Stimulated activated naive CD4-positive, alpha-beta T cell (primary cell): Measurements from ENCODE around the gene GAGE10.
"Not testable (repeated sequence)": the region's sequence is repeated elsewhere in the genome, so short reads cannot be mapped to it uniquely, and the experiment has no call there.

Source experiments
- DNase-seq, 6 experiments: peaks; one replicate each; lab custom pipeline; 2025; lab: John Stamatoyannopoulos, UW

Gene GAGE10

DNA sequence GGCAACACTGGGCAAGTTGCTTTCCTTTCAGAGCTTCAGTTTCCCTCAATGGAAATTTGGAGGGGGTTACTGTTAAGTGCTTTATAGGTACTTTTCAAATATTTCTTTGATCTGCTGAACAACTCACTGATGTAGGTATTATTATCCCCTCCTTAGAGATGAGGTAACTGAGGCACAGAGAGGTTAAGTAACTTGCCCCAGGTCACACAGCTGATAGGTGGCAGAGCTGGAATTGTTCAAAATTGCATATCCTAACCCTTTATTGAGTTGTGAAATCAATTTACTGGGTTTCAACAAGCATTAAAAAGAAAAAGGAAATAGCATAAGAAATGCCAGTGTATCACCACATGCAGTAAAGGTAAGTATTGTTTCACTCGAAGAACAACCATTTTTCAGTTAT, 27.2 kb upstream of the GAGE10 start:
- no peak for DNase-seq

DNA sequence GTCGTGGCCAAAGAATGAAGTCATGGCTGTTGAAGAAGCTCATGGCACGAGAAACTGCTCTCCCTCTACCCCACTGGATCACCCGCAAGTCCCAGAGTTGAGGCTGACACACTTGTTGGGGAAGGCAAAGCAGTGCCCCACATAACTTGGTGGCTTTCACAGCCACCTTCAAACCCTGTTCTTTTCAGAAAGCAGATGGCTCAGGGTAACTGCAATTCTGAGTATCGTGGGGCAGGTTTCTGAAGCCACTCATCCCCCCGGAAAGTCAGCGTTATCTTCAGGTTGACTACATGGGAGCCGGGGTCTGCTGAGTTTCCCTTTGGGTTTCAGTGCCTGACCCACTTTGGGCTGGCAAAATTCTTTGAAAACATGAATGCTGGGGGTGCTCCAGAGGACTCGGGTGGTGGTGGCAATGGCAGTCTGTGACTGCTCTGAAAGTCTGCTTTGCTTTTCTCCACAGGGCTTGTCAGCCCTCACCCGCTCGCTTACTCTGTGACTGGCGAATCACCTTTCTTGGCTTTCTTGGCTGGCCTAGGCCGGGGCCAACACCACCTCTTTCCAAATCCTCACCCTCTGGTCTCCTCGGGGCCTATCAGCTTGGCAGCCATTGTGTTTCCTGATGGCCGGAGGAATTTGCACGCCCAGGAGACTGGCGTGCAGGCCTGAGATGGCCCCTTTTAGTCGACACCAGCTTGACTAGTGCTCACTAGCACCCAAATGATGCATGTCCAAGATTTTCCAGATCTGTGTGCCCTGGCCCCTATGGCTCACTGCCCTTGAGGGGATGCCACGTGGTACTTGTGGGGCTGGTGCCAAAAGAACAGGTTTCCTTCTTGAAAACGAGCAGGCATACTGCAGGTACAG, 26.5 kb upstream of the GAGE10 start:
- no peak for DNase-seq

DNA sequence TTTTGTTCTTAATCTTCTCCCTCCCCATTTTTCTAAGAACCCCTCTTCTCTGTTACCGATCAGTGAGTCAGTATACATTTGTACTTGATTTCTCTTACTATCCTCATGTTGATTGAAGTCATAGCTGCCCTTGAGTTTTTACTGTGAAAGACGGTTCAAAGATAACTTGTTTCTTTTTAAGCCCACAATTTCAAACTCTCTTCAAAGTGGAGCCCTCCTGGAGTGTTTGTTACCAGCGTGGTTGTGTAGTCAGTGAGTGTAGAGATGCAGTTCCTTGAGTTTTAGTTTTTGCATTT, 26.0 kb upstream of the GAGE10 start:
- DNase-seq, result no peak

DNA sequence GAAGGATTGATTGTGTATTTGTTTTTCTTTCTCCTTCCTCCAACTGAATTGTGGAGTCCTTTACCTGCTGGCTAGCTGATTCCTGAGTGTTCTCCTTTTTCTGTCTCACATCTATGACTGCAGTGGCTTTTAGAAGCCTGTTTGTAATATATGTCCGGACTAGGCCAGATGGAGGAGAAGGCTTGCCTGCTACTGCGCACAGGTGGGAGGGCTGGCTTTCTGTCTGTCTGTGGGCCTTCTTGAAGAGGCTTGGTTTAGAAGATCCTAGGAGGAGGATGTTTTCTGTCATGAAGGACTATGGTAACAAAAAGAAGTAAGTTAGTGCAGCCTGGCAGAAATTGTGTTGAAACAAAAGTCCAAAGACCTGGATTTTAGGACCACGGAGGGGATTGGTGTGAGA, 25.4 kb upstream of the GAGE10 start:
- no peak for DNase-seq

DNA sequence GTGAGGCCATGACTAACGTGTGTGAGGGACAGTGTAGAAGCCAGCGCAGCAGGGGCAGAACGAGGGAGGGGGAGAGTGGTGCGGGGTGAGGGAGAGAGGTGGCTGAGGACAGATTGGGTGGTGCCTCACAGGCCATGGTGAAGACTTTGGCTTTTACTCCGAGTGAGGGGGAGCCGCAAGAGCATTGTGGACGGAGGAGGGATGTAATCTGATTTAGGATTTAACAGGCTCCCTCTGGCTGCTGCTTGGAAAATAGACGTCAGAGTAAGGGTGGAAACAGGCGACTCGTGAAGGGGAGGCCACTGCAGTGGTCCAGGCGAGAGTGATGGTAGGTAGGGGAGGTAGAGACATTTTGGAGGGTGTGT, 20.8 kb upstream of the GAGE10 start:
- no peak for DNase-seq

DNA sequence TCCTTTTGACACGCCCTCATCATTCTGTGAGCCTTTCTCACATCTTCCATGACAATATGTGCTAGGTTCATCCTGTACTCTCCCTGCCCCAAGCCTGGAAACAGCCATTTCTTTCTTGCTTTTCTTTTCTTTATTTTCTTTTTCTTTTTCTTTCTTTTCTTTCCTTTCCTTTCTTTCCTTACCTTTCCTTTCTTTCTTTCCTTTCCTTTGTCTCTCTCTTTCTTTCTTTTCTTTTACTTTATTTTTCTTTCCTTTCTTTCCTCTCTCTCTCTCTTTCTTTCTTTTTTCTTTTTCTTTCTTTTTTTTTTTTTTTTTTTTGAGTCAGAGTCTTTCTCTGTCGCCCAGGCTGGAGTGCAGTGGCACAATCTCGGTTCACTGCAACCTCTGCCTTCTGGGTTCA, 19.2 kb upstream of the GAGE10 start:
- no peak for DNase-seq

DNA sequence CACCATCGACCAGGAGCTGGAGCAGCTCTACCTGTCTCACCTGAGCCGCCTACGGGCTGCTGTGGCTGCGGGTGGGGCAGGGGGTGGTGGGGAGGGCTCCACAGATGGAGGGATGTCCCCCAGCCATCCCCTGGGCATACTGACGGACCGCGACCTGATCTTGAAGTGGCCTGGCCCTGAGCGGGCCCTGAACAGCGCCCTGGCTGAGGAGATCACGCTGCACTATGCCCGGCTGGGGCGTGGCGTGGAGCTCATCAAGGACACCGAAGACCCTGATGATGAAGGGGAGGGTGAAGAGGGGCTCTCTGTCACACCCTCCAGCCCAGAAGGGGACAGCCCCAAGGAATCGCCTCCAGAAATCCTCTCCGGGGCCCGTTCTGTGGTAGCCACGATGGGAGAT, 17.3 kb upstream of the GAGE10 start:
- DNase-seq, result no peak

DNA sequence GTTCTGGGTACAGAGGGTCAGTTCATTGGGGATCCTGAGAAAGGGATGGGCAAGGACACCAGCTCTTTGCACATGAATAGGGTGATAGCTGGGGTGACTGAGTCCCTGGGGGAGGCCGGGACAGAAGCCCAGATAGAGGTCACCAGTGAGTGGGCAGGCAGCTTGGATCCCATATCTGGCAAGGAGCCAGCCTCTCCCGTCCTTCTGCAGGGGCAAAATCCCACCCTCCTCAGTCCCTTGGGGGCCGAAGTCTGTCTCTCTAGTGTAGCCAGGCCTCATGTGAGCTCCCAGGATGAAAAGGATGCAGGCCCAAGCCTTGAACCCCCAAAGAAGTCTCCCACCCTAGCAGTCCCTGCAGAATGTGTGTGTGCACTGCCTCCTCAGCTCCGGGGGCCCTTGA, 16.9 kb upstream of the GAGE10 start:
- no peak for DNase-seq

DNA sequence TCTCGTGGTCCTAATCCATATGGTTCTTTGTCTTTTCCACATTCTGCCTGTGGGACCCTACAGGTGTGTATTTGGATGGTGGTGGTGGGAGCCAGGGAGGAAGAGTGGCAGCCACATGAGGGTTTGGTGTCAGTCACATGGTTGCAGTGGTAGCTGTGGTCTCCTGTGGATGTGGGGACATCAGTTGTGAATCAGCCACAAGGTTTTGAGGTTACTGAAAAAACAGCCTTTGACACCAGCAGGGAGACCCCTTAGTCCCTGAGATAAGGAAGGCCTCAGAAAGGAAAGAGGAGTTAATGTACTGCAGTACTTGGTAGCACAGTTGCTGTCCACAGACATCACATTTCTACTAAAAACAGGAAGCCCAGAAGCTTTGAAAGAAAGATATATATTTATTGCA, 15.8 kb upstream of the GAGE10 start:
- DNase-seq, result no peak

DNA sequence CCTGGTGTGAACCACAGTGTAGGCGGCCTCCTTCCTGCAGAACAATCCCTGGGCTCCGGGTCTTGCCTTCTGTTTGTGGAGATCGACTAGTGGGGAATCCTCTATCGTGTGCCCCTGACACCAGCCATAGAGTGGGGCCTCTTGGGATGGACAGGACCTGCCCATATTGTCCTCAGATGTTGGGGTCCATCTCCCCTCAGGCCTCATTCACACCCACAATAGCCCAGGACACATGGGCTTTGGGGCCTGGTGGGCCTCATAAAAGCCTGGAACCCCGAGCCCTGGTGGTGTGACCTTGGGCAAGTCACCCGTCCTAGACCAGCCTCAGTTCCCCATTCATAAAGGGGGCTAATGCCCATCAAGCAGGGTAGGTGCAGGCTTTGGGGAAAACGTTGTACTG, 13.2 kb upstream of the GAGE10 start:
- no peak for DNase-seq

DNA sequence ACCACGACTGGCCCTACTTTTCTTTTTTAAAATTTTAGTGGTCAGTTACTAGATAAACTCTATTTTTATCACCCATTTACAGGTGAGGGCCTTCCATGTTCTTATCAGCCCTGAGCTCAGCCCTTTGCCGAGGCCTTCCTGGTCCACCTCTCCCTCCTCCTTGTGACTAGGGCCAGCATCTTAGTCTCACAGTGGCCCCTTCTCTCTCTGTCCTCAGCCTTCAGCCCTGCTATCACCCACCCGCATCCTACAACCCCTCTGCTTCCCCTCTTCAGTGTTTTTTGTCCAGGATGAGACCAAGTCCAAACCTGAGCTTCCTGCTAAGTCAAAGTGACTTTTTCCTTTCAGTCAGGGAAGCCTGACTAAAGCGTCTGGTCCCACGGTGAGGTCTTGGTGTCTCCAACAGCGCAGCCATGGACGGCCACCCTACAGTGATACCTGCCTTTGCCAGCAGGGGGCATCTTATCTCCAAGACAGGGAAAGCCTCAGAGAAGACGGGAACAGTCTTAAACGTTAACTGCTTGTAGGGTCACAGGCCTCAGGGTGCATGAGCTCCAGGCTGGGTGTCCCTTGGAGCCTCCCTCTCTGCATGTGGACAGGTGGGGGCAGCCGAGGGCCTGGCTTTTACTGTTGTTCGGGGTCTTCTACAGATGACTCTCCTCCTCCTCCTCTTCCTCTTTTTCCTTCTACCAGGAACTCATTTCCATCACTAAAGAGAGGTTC, 11.7 kb upstream of the GAGE10 start:
- DNase-seq, result peak; percentile 32 to 72 (median 50)

DNA sequence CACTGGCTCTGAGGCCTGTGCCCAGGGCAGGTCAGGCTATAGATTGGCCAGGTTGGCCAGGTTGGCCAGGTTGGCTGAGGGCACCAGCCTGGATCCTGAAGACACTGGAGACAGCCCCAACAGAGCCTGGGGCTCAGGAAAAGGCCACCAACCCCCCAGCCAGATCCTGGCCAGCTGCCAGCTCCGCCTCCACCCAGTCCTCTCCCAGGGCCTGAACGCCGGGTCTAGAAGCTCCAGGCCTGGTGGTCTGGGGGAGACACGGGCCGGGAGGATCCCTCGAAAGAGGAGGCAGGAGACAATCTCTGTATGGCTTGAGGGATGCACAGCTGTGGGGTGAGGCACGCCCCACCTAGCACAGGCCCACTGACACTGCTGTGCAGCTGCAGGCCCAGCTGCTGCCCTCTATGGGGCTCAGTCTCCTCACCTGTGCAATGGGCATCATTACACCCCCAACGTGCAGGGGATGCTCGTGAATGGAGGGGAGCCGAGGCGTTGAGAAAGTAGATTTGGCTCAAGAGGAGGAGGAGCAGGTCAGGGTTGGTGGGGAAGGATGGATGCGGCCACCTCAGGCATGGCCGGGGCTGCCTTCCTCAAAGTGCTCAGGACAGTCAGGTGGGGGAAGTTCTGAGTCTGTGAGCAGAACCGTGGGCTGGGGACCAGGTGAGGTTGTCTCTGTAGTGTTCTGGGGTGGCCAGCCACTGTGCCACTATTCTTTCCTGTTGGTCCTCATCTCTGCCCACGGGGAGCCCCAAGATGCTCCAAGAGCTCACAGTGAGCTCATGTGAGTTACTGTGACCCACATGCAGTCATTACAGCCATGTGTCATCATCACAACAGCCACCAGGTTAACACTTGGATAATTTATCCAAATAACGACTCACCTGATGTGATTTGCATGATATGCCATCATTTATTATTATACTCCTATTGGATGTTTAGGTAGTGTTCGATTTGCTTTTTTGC, 10.8 kb upstream of the GAGE10 start:
- no peak for DNase-seq

DNA sequence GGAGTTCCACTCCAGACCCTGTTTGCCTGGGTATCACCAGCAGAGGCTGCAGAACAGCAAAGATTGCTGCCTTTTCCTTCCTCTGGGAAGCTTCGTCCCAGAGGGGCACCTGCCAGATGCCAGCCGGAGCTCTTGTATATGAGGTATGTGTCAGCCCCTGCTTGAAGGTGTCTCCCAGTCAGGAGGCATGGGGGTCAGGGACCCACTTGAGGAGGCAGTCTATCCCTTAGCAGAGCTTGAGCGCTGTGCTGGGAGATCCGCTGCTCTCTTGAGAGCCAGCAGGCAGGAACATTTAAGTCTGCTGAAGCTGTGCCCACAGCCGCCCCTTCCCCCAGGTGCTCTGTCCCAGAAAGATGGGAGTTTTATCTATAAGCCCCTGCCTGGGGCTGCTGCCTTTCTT, 4.2 kb upstream of the GAGE10 start:
- DNase-seq, result not testable (repeated sequence)

DNA sequence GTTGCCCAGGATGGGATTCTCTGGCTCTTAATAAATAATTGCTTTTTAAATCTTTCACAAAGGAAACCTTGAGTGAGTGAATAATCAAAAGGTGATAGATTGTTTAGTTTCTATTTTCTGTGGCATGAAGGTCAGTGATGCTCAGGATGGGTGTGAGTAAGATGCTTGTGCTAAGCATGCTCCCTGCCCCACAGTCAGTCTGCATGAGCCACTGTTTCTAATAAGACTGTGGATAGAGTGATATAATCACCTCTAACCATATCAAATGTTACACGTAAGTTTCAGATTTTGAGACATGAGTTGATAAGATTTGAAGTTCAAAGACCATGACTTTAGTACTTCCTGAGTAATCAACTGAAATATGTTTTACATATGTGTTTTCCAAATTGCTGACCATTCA, 2.7 kb upstream of the GAGE10 start:
- DNase-seq, result no peak

DNA sequence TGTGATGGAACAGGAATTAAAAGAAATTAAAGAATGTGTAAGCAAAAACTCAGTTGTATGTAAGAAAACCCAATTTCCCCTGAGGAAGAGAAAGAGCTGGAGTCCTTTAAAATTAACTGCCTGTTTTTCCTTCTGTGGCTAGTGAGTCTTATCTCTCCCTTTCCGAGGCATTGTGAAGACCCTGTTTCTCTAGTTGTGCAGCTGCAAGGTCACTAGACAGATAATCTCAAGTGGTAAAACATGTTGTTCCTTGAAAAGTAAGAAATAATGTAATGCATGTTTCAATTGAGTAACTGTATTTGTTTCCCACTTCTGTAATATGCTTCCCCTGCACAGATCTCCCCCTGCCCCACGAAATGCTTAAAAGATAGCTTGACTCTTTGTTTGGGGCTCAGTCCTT, 4.3 kb downstream of the GAGE10 start:
- DNase-seq, result not testable (repeated sequence)

DNA sequence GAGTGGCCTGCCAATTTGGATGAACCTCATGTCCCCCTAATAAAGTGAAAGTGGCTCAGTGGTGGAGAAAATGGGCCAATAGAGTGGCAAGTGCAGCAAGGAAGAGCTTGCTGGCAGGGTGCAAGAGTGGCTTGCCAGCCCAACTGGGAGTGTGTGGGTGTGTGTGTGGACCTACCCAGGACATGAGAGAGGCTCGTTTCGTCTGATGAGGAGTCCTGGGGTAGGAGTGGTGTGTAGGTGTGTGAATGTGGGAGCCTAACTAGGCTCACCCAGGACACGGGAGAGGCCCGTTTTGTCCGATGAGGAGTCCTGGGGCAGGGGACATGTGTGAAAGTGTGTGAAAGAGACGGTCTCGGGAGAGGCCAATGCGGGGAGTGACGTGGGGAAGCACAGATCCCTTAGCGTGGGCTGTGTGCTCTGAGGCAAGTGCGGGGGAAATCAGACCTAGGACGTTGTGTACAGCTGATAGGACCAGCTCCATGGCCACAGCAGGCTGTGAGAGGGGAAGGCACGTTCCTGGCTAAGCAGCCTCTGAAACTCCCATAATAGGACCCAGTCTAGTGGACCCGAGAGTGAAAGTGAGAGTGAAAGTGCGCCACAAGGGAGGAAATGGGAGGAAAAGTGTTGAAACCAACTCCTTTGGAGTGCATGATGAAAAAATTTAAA, 5.3 kb downstream of the GAGE10 start:
- DNase-seq, result peak in 4 of 6 experiments; percentile 2 to 72 (median 33)

DNA sequence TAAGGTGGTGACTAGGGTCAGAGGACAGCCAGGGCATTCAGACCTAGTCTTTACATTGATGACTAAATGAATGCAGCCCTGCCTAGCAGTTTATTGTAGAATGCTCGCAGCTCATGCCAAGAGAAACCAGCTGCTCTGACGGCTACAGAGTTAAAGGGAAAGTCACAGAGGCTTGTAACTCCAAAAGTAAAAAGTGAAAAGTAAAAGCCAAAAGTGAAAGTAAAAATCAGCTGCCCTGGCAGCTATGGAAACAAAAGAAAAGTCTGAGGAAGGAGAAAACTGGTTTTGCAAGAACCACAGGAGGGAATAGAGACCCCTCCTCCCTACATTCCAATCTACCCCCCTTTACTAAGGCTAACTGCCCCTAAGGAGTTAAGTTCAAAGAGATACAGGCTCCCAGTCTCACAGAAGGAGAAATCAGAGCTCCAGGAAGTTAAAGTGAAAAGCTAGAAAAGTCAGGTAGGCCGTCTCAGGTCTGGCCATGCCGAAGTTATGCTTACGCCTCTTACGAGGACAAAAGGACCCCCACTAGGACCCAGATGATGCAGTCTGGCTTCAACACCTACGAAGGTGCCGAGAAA, 6.0 kb downstream of the GAGE10 start:
- peak in 3 of 6 experiments; percentile 39 to 72 (median 66) for DNase-seq

DNA sequence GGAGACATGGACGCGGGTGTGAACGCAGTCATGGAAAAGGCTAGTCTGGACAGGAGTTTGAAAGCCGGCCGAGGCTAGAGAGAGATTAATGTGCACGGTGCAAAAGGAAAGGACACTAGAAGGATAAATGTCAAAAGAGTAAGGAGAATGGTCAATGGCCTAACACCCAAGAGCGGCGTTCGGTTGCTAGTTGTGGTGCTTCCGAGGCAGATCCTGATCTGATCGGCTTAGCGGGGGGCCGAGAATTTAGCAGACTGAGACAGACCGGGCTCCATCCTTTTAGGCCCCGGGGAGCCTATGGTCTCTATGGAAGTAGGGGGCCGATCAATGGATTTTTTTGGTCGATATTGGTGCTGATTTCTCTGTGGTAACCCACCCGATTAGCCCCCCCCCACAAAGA, 6.9 kb downstream of the GAGE10 start:
- no peak for DNase-seq

DNA sequence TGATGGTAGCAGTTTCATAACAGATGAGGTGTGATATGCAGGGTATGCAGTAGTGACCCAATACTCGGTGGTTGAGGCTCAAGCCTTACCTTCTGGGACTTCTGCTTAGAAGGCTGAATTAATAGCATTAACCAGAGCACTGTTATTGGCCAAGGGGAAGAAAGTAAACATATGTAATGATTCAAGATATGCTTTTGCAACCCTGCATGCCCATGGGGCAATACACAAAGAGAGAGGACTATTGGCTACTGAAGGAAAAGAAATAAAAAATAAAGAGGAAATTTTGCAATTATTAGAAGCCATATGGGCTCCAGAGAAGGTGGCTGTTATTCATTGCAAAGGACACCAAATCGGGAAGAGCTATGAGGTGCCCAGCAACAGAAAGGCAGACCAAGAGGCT, 8.7 kb downstream of the GAGE10 start:
- DNase-seq, result no peak

DNA sequence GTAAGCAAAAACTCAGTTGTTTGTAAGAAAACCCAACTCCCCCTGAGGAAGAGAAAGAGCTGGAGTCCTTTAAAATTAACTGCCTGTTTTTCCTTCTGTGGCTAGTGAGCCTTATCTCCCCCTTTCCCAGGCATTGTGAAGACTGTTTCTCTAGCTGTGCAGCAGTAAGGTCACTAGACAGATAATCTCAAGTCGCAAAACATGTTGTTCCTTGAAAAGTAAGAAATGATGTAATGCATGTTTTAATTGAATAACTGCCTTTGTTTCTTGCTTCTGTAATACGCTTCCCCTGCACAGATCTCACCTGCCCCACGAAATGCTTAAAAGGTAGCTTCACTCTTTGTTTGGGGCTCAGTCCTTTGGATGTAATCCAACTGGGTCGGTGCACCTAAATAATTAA, 12.6 kb downstream of the GAGE10 start:
- no peak for DNase-seq

DNA sequence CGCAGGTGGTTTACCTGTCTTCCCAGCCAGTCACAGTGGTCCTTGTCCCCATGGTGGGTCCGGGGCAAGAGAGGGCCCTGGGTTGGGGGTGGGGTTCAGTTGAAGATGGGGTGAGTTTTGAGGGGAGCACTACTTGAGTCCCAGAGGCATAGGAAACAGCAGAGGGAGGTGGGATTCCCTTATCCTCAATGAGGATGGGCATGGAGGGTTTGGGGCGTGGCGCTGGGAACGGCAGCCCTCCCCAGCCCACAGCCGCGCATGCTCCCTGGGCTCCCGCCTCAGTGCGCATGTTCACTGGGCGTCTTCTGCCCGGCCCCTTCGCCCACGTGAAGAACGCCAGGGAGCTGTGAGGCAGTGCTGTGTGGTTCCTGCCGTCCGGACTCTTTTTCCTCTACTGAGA, 18.3 kb downstream of the GAGE10 start, which contains the start of gene GAGE12J:
Gene GAGE12J (plus strand): TSS at position 301 of the 400 bp plus-strand sequence. CDS start 1,157 bp downstream, outside the sequence.
- DNase-seq, result not testable (repeated sequence)
